HEK293 (cell line): ENCODE data around the gene UGT2A2.

Experiments
- CTCF ChIA-PET: fragments of 350-600 bp; formaldehyde crosslinking; extraction: SDS; loops from one replicate; lab custom pipeline; 2021; ENCODE audit warnings: antibody characterized with exemption; lab: Yijun Ruan, JAX
- POLR2A ChIA-PET: fragments of 300-600 bp; formaldehyde crosslinking; extraction: SDS; loops from one replicate; lab custom pipeline; 2020; ENCODE audit warnings: antibody characterized with exemption, inconsistent platforms; lab: Yijun Ruan, JAX
- H3K27ac ChIP-seq: fragments of 200-500 bp; sonication (Bioruptor generic); 2 replicates; pipeline ENCODE4 v1.5.1; 2014; ENCODE audit warnings: low read depth, low read length, control low read depth, inconsistent platforms; ENCODE audit errors: extremely low read depth
- H3K36me3 ChIP-seq, 2 experiments: fragments of 200-500 bp in 1 of 2; sonication (Bioruptor generic) in 1 of 2; 1 replicate in 1 of 2; 2 replicates in 1 of 2; pipeline ENCODE4 v1.5.1; 2014 to 2017; ENCODE audit warnings: inconsistent platforms in 2 of 2, low read length in 2 of 2; ENCODE audit not compliant: control insufficient read depth in 2 of 2, insufficient read depth in 1 of 2
- H3K4me1 ChIP-seq: fragments of 200-500 bp; sonication (Bioruptor generic); 2 replicates; pipeline ENCODE4 v1.5.1; 2014; ENCODE audit warnings: mild to moderate bottlenecking, low read length, inconsistent platforms; ENCODE audit not compliant: control insufficient read depth, insufficient read depth
- H3K4me3 ChIP-seq: 2 replicates; pipeline ENCODE4 v1.5.1; 2011; ENCODE audit warnings: low read depth, mild to moderate bottlenecking, control low read depth, low read length, moderate library complexity
- H3K9me3 ChIP-seq: fragments of 200-500 bp; sonication (Bioruptor generic); 2 replicates; pipeline ENCODE4 v1.5.1; 2014; ENCODE audit warnings: low read depth, low read length, inconsistent platforms; ENCODE audit not compliant: control insufficient read depth, insufficient read depth
- HOXA7 ChIP-seq: sonication (generic); formaldehyde crosslinking; IDR thresholded peaks from 2 replicates; pipeline ENCODE4 v1.8.1; 2022; ENCODE audit warnings: missing genetic modification reagents, borderline replicate concordance
- KLF16 ChIP-seq: fragments of 450-650 bp; formaldehyde crosslinking; IDR thresholded peaks from 2 replicates; pipeline ENCODE4 v1.5.1; 2017; ENCODE audit warnings: missing biosample characterization, missing genetic modification characterization
- SP2 ChIP-seq: fragments of 450-650 bp; formaldehyde crosslinking; IDR thresholded peaks from 2 replicates; pipeline ENCODE4 v1.5.1; 2016; ENCODE audit warnings: missing biosample characterization, missing genetic modification characterization
- SP3 ChIP-seq: fragments of 450-650 bp; formaldehyde crosslinking; IDR thresholded peaks from 2 replicates; pipeline ENCODE4 v1.5.1; 2016; ENCODE audit warnings: missing biosample characterization, missing genetic modification characterization
- TSHZ1 ChIP-seq: fragments of 450-650 bp; formaldehyde crosslinking; IDR thresholded peaks from 2 replicates; pipeline ENCODE4 v1.5.1; 2016; ENCODE audit warnings: missing biosample characterization, missing genetic modification characterization, borderline replicate concordance
- YY1 ChIP-seq: fragments of 450-650 bp; formaldehyde crosslinking; IDR thresholded peaks from 2 replicates; pipeline ENCODE4 v1.5.1; 2018; ENCODE audit warnings: missing biosample characterization, missing genetic modification characterization
- ZBTB44 ChIP-seq: fragments of 450-650 bp; IDR thresholded peaks from 2 replicates; pipeline ENCODE4 v1.5.1; 2018; ENCODE audit warnings: missing biosample characterization, mild to moderate bottlenecking, missing genetic modification characterization
- ZFP69B ChIP-seq: fragments of 450-650 bp; formaldehyde crosslinking; IDR thresholded peaks from 2 replicates; pipeline ENCODE4 v1.5.1; 2016; ENCODE audit warnings: missing biosample characterization, missing genetic modification characterization
- ZNF175 ChIP-seq: fragments of 450-650 bp; formaldehyde crosslinking; IDR thresholded peaks from 2 replicates; pipeline ENCODE4 v1.5.1; 2016; ENCODE audit warnings: missing biosample characterization, missing genetic modification characterization
- ZNF266 ChIP-seq: fragments of 450-650 bp; formaldehyde crosslinking; IDR thresholded peaks from 2 replicates; pipeline ENCODE4 v1.5.1; 2016; ENCODE audit warnings: missing biosample characterization, missing genetic modification characterization, low read depth
- ZNF335 ChIP-seq: fragments of 450-650 bp; formaldehyde crosslinking; conservative IDR thresholded peaks from 2 replicates; pipeline ENCODE4 v1.5.1; 2016; ENCODE audit warnings: missing biosample characterization, missing genetic modification characterization
- ZNF398 ChIP-seq: fragments of 450-650 bp; formaldehyde crosslinking; IDR thresholded peaks from 2 replicates; pipeline ENCODE4 v1.5.1; 2017; ENCODE audit warnings: missing biosample characterization, missing genetic modification characterization
- ZNF404 ChIP-seq: fragments of 450-650 bp; formaldehyde crosslinking; IDR thresholded peaks from 2 replicates; pipeline ENCODE4 v1.5.1; 2017; ENCODE audit warnings: missing biosample characterization, missing genetic modification characterization
- ZNF433 ChIP-seq: fragments of 450-650 bp; formaldehyde crosslinking; IDR thresholded peaks from 2 replicates; pipeline ENCODE4 v1.5.1; 2016; ENCODE audit warnings: missing biosample characterization, missing genetic modification characterization, low read depth
- ZNF510 ChIP-seq: fragments of 450-650 bp; formaldehyde crosslinking; IDR thresholded peaks from 2 replicates; pipeline ENCODE4 v1.5.1; 2018; ENCODE audit warnings: mild to moderate bottlenecking, missing genetic modification characterization, missing biosample characterization; ENCODE audit not compliant: insufficient replicate concordance
- ZNF518A ChIP-seq: fragments of 450-650 bp; formaldehyde crosslinking; conservative IDR thresholded peaks from 2 replicates; pipeline ENCODE4 v1.5.1; 2016; ENCODE audit warnings: low read depth, missing biosample characterization, missing genetic modification characterization
- ZNF530 ChIP-seq: fragments of 450-650 bp; formaldehyde crosslinking; IDR thresholded peaks from 2 replicates; pipeline ENCODE4 v1.5.1; 2016; ENCODE audit warnings: low read depth, missing biosample characterization, missing genetic modification characterization
- ZSCAN5A ChIP-seq: fragments of 450-650 bp; formaldehyde crosslinking; IDR thresholded peaks from 2 replicates; pipeline ENCODE4 v1.5.1; 2016; ENCODE audit warnings: missing biosample characterization, missing genetic modification characterization

The UGT2A2 gene

GRCh38 chr4:69584135-69584534, 55.3 kb downstream of the UGT2A2 start:
- Histone ChIP-seq H3K4me1 (no peaks in the 10 kb centered on the region), H3K27ac (no peak overlapping the region), H3K4me3 (no peak overlapping the region)
- no peak for TF ChIP-seq ZNF266
- no peak for TF ChIP-seq YY1
- no peak for TF ChIP-seq ZSCAN5A (tag by site-specific recombination)
- no peak for TF ChIP-seq ZNF335 (tag by site-specific recombination)
- no peak for TF ChIP-seq HOXA7 (CRISPR knock-in tag)
- no peak for TF ChIP-seq ZNF398 (tag by site-specific recombination)
- TF ChIP-seq ZNF175 (tag by site-specific recombination), result no peak
- TF ChIP-seq ZNF433 (tag by site-specific recombination), result no peak
- no peak for TF ChIP-seq ZNF404 (tag by site-specific recombination)
- TF ChIP-seq SP2 (tag by site-specific recombination), result no peak
- TF ChIP-seq, all 188 proteins: peak for 0
- ChIA-PET CTCF (no interaction called here), POLR2A (no interaction called here)
- Histone ChIP-seq H3K9me3 (no peaks in the 10 kb centered on the region), H3K36me3 (no peaks in the 10 kb centered on the region)

GRCh38 chr4:69583543-69583942, 55.9 kb downstream of the UGT2A2 start:
- H3K9me3 ChIP-seq, result no peaks in the 10 kb centered on the region
- H3K27ac ChIP-seq, result no peak overlapping the region
- no peaks in the 10 kb centered on the region for H3K36me3 ChIP-seq
- no peak overlapping the region for H3K4me3 ChIP-seq
- no peaks in the 10 kb centered on the region for H3K4me1 ChIP-seq
- CTCF ChIA-PET, result no interaction called here
- POLR2A ChIA-PET, result no interaction called here
- no peak for TF ChIP-seq ZFP69B (tag by site-specific recombination)
- no peak for TF ChIP-seq ZNF530 (tag by site-specific recombination)
- TF ChIP-seq SP3 (tag by site-specific recombination), result no peak
- TF ChIP-seq KLF16 (tag by site-specific recombination), result no peak
- TF ChIP-seq ZNF398 (tag by site-specific recombination), result no peak
- TF ChIP-seq TSHZ1 (tag by site-specific recombination), result no peak
- TF ChIP-seq ZNF518A (tag by site-specific recombination), result no peak
- TF ChIP-seq ZNF510, result no peak
- TF ChIP-seq ZBTB44 (tag by site-specific recombination), result no peak
